ENCODE results near the gene AGPAT2.

AGPAT2 gene

GRCh38 chr9:136661641-136662325, 25.5 kb downstream of the AGPAT2 start:
- no peak for DNase-seq (ENCODE audit: low read depth)

- no peak for DNase-seq (ENCODE audit: low read depth)
Measured at GRCh38 chr9:136660971-136661550, 26.2 kb downstream of the AGPAT2 start.

- no peak for DNase-seq (ENCODE audit: low read depth)
Measured at GRCh38 chr9:136659861-136660784, 27.1 kb downstream of the AGPAT2 start.

- DNase-seq (ENCODE audit: low read depth) = no peak
Measured at GRCh38 chr9:136658849-136659535, 28.3 kb downstream of the AGPAT2 start.

- no peak for DNase-seq (ENCODE audit: low read depth)
Measured at GRCh38 chr9:136657974-136658848, 29.0 kb downstream of the AGPAT2 start.

- DNase-seq (ENCODE audit: low read depth) = no peak
Measured at GRCh38 chr9:136656795-136657611, 30.3 kb downstream of the AGPAT2 start.

- DNase-seq (ENCODE audit: low read depth) = no peak
Measured at GRCh38 chr9:136656183-136656738, 31.0 kb downstream of the AGPAT2 start.

- DNase-seq (ENCODE audit: low read depth) = no peak
Measured at GRCh38 chr9:136655536-136656182, 31.6 kb downstream of the AGPAT2 start.

- DNase-seq (ENCODE audit: low read depth) = no peak
Measured at GRCh38 chr9:136654820-136655535, 32.3 kb downstream of the AGPAT2 start.

GRCh38 chr9:136653323-136654079, 33.8 kb downstream of the AGPAT2 start:
- no peak for DNase-seq (ENCODE audit: low read depth)

GRCh38 chr9:136651860-136652259, 35.4 kb downstream of the AGPAT2 start:
- no peak for DNase-seq (ENCODE audit: low read depth)

GRCh38 chr9:136650648-136651047, 36.6 kb downstream of the AGPAT2 start:
- no peak for DNase-seq (ENCODE audit: low read depth)

- DNase-seq (ENCODE audit: low read depth) = no peak
Measured at GRCh38 chr9:136650021-136650420, 37.2 kb downstream of the AGPAT2 start.

- DNase-seq (ENCODE audit: low read depth) = no peak
Measured at GRCh38 chr9:136648751-136649150, 38.5 kb downstream of the AGPAT2 start.

- no peak for DNase-seq (ENCODE audit: low read depth)
Measured at GRCh38 chr9:136646827-136647711, 40.2 kb downstream of the AGPAT2 start.

GRCh38 chr9:136645903-136646754, 41.1 kb downstream of the AGPAT2 start:
- no peak for DNase-seq (ENCODE audit: low read depth)

Data from GM04503 (cell line).